Measurements from ENCODE around the gene FHIT.

Gene FHIT

GRCh38 chr3:60094392-60094947 lies 1156.8 kb downstream of the FHIT start:
- no peaks in the 10 kb centered on the region for H3K27me3 ChIP-seq (ENCODE audit: control insufficient read depth in 1 of 2, insufficient read depth in 2 of 2, low read length in 2 of 2)
- peaks cover 0 to 15% of the 10 kb centered on the region in 2 donors for H3K4me1 ChIP-seq (ENCODE audit: control insufficient read depth in 1 of 2, insufficient read depth in 2 of 2, low read length in 2 of 2)
- H3K4me3 ChIP-seq (ENCODE audit: low read depth in 1 of 2, low read length in 2 of 2), result peak overlapping the region in 1 of 2 donors; percentile 11
- no peaks in the 10 kb centered on the region for H3K9me3 ChIP-seq (ENCODE audit: control insufficient read depth in 1 of 2, low read length in 2 of 2)
- H3K27ac ChIP-seq (ENCODE audit: low read depth, low read length), result no peak overlapping the region
- H3K9ac ChIP-seq (ENCODE audit: low read depth in 1 of 2, low read length in 2 of 2), result no peak overlapping the region
- H3K36me3 ChIP-seq (ENCODE audit: control insufficient read depth in 1 of 2, insufficient read depth in 2 of 2, low read length in 2 of 2), result no peaks in the 10 kb centered on the region

GRCh38 chr3:60090548-60090947 lies 1160.7 kb downstream of the FHIT start:
- H3K36me3 ChIP-seq (ENCODE audit: control insufficient read depth in 1 of 2, insufficient read depth in 2 of 2, low read length in 2 of 2), result no peaks in the 10 kb centered on the region
- H3K9me3 ChIP-seq (ENCODE audit: control insufficient read depth in 1 of 2, low read length in 2 of 2), result peaks cover 0 to 2% of the 10 kb centered on the region in 2 donors
- no peaks in the 10 kb centered on the region for H3K27me3 ChIP-seq (ENCODE audit: control insufficient read depth in 1 of 2, insufficient read depth in 2 of 2, low read length in 2 of 2)
- no peak overlapping the region for H3K4me3 ChIP-seq (ENCODE audit: low read depth in 1 of 2, low read length in 2 of 2)
- no peak overlapping the region for H3K9ac ChIP-seq (ENCODE audit: low read depth in 1 of 2, low read length in 2 of 2)
- H3K4me1 ChIP-seq (ENCODE audit: control insufficient read depth in 1 of 2, insufficient read depth in 2 of 2, low read length in 2 of 2), result peaks cover 0 to 12% of the 10 kb centered on the region in 2 donors
- H3K27ac ChIP-seq (ENCODE audit: low read depth, low read length), result no peak overlapping the region

- Histone ChIP-seq H3K36me3 (ENCODE audit: control insufficient read depth in 1 of 2, insufficient read depth in 2 of 2, low read length in 2 of 2) (no peaks in the 10 kb centered on the region), H3K27me3 (ENCODE audit: control insufficient read depth in 1 of 2, insufficient read depth in 2 of 2, low read length in 2 of 2) (no peaks in the 10 kb centered on the region), H3K4me3 (ENCODE audit: low read depth in 1 of 2, low read length in 2 of 2) (no peak overlapping the region), H3K9ac (ENCODE audit: low read depth in 1 of 2, low read length in 2 of 2) (no peak overlapping the region), H3K27ac (ENCODE audit: low read depth, low read length) (no peak overlapping the region), H3K4me1 (ENCODE audit: control insufficient read depth in 1 of 2, insufficient read depth in 2 of 2, low read length in 2 of 2) (no peaks in the 10 kb centered on the region), H3K9me3 (ENCODE audit: control insufficient read depth in 1 of 2, low read length in 2 of 2) (peaks cover 0 to 2% of the 10 kb centered on the region in 2 donors)
These were observed 1164.4 kb downstream of the FHIT start for GRCh38 chr3:60086811-60087210.

- Histone ChIP-seq H3K36me3 (ENCODE audit: control insufficient read depth in 1 of 2, insufficient read depth in 2 of 2, low read length in 2 of 2) (no peaks in the 10 kb centered on the region), H3K9ac (ENCODE audit: low read depth in 1 of 2, low read length in 2 of 2) (no peak overlapping the region), H3K4me3 (ENCODE audit: low read depth in 1 of 2, low read length in 2 of 2) (no peak overlapping the region), H3K9me3 (ENCODE audit: control insufficient read depth in 1 of 2, low read length in 2 of 2) (peaks cover 0 to 2% of the 10 kb centered on the region in 2 donors), H3K27ac (ENCODE audit: low read depth, low read length) (no peak overlapping the region), H3K27me3 (ENCODE audit: control insufficient read depth in 1 of 2, insufficient read depth in 2 of 2, low read length in 2 of 2) (no peaks in the 10 kb centered on the region), H3K4me1 (ENCODE audit: control insufficient read depth in 1 of 2, insufficient read depth in 2 of 2, low read length in 2 of 2) (peaks cover 4 to 8% of the 10 kb centered on the region in 2 donors)
These were observed 1165.6 kb downstream of the FHIT start for GRCh38 chr3:60085649-60086048.

- Histone ChIP-seq H3K9ac (ENCODE audit: low read depth in 1 of 2, low read length in 2 of 2) (no peak overlapping the region), H3K4me1 (ENCODE audit: control insufficient read depth in 1 of 2, insufficient read depth in 2 of 2, low read length in 2 of 2) (peaks cover 6 to 9% of the 10 kb centered on the region in 2 donors), H3K4me3 (ENCODE audit: low read depth in 1 of 2, low read length in 2 of 2) (no peak overlapping the region), H3K27me3 (ENCODE audit: control insufficient read depth in 1 of 2, insufficient read depth in 2 of 2, low read length in 2 of 2) (no peaks in the 10 kb centered on the region), H3K36me3 (ENCODE audit: control insufficient read depth in 1 of 2, insufficient read depth in 2 of 2, low read length in 2 of 2) (no peaks in the 10 kb centered on the region), H3K27ac (ENCODE audit: low read depth, low read length) (no peak overlapping the region), H3K9me3 (ENCODE audit: control insufficient read depth in 1 of 2, low read length in 2 of 2) (peaks cover 0 to 2% of the 10 kb centered on the region in 2 donors)
These were observed 1169.7 kb downstream of the FHIT start for GRCh38 chr3:60081381-60082095.

- no peak overlapping the region for H3K4me3 ChIP-seq (ENCODE audit: low read depth in 1 of 2, low read length in 2 of 2)
These were observed 1170.6 kb downstream of the FHIT start for GRCh38 chr3:60080648-60081047.

GRCh38 chr3:60079076-60079475 lies 1172.2 kb downstream of the FHIT start:
- Histone ChIP-seq H3K36me3 (ENCODE audit: control insufficient read depth in 1 of 2, insufficient read depth in 2 of 2, low read length in 2 of 2) (no peaks in the 10 kb centered on the region), H3K9ac (ENCODE audit: low read depth in 1 of 2, low read length in 2 of 2) (no peak overlapping the region), H3K4me3 (ENCODE audit: low read depth in 1 of 2, low read length in 2 of 2) (no peak overlapping the region), H3K4me1 (ENCODE audit: control insufficient read depth in 1 of 2, insufficient read depth in 2 of 2, low read length in 2 of 2) (peaks cover 6 to 9% of the 10 kb centered on the region in 2 donors), H3K27me3 (ENCODE audit: control insufficient read depth in 1 of 2, insufficient read depth in 2 of 2, low read length in 2 of 2) (no peaks in the 10 kb centered on the region), H3K9me3 (ENCODE audit: control insufficient read depth in 1 of 2, low read length in 2 of 2) (no peaks in the 10 kb centered on the region), H3K27ac (ENCODE audit: low read depth, low read length) (no peak overlapping the region)

More at GRCh38 chr3:60080648-60081047, 1170.6 kb downstream of the FHIT start:
- Histone ChIP-seq H3K27me3 (ENCODE audit: control insufficient read depth in 1 of 2, insufficient read depth in 2 of 2, low read length in 2 of 2) (no peaks in the 10 kb centered on the region), H3K36me3 (ENCODE audit: control insufficient read depth in 1 of 2, insufficient read depth in 2 of 2, low read length in 2 of 2) (no peaks in the 10 kb centered on the region), H3K4me1 (ENCODE audit: control insufficient read depth in 1 of 2, insufficient read depth in 2 of 2, low read length in 2 of 2) (peaks cover 6 to 9% of the 10 kb centered on the region in 2 donors), H3K9ac (ENCODE audit: low read depth in 1 of 2, low read length in 2 of 2) (no peak overlapping the region), H3K9me3 (ENCODE audit: control insufficient read depth in 1 of 2, low read length in 2 of 2) (peaks cover 0 to 1% of the 10 kb centered on the region in 2 donors), H3K27ac (ENCODE audit: low read depth, low read length) (no peak overlapping the region)

GRCh38 chr3:60076331-60076730 lies 1174.9 kb downstream of the FHIT start:
- Histone ChIP-seq H3K9ac (ENCODE audit: low read depth in 1 of 2, low read length in 2 of 2) (no peak overlapping the region), H3K4me3 (ENCODE audit: low read depth in 1 of 2, low read length in 2 of 2) (peak overlapping the region; percentile 26 to 34), H3K4me1 (ENCODE audit: control insufficient read depth in 1 of 2, insufficient read depth in 2 of 2, low read length in 2 of 2) (peaks cover 6 to 8% of the 10 kb centered on the region in 2 donors), H3K36me3 (ENCODE audit: control insufficient read depth in 1 of 2, insufficient read depth in 2 of 2, low read length in 2 of 2) (no peaks in the 10 kb centered on the region), H3K9me3 (ENCODE audit: control insufficient read depth in 1 of 2, low read length in 2 of 2) (no peaks in the 10 kb centered on the region), H3K27me3 (ENCODE audit: control insufficient read depth in 1 of 2, insufficient read depth in 2 of 2, low read length in 2 of 2) (no peaks in the 10 kb centered on the region), H3K27ac (ENCODE audit: low read depth, low read length) (no peak overlapping the region)

- Histone ChIP-seq H3K36me3 (ENCODE audit: control insufficient read depth in 1 of 2, insufficient read depth in 2 of 2, low read length in 2 of 2) (no peaks in the 10 kb centered on the region), H3K27ac (ENCODE audit: low read depth, low read length) (no peak overlapping the region), H3K9me3 (ENCODE audit: control insufficient read depth in 1 of 2, low read length in 2 of 2) (no peaks in the 10 kb centered on the region), H3K4me1 (ENCODE audit: control insufficient read depth in 1 of 2, insufficient read depth in 2 of 2, low read length in 2 of 2) (no peaks in the 10 kb centered on the region), H3K9ac (ENCODE audit: low read depth in 1 of 2, low read length in 2 of 2) (no peak overlapping the region), H3K27me3 (ENCODE audit: control insufficient read depth in 1 of 2, insufficient read depth in 2 of 2, low read length in 2 of 2) (no peaks in the 10 kb centered on the region), H3K4me3 (ENCODE audit: low read depth in 1 of 2, low read length in 2 of 2) (no peak overlapping the region)
These were observed 1177.3 kb downstream of the FHIT start for GRCh38 chr3:60073942-60074341.

- Histone ChIP-seq H3K27me3 (ENCODE audit: control insufficient read depth in 1 of 2, insufficient read depth in 2 of 2, low read length in 2 of 2) (no peaks in the 10 kb centered on the region), H3K4me1 (ENCODE audit: control insufficient read depth in 1 of 2, insufficient read depth in 2 of 2, low read length in 2 of 2) (no peaks in the 10 kb centered on the region), H3K4me3 (ENCODE audit: low read depth in 1 of 2, low read length in 2 of 2) (no peak overlapping the region), H3K9ac (ENCODE audit: low read depth in 1 of 2, low read length in 2 of 2) (no peak overlapping the region), H3K36me3 (ENCODE audit: control insufficient read depth in 1 of 2, insufficient read depth in 2 of 2, low read length in 2 of 2) (no peaks in the 10 kb centered on the region), H3K27ac (ENCODE audit: low read depth, low read length) (no peak overlapping the region), H3K9me3 (ENCODE audit: control insufficient read depth in 1 of 2, low read length in 2 of 2) (no peaks in the 10 kb centered on the region)
These were observed 1178.0 kb downstream of the FHIT start for GRCh38 chr3:60073228-60073627.

All from duodenal mucosa (tissue), 2 donors.